NOMO-1 (cell line): ENCODE measurements around the gene DPT.
"Not testable (repeated sequence)": the region's sequence is repeated elsewhere in the genome, so short reads cannot be mapped to it uniquely, and the experiment has no call there.

ENCODE experiments used
- DNase-seq, 2 experiments: peaks; one replicate each; lab custom pipeline; 2025; ENCODE audit not compliant: unreplicated experiment in 2 of 2; lab: John Stamatoyannopoulos, UW

Gene DPT

DNA sequence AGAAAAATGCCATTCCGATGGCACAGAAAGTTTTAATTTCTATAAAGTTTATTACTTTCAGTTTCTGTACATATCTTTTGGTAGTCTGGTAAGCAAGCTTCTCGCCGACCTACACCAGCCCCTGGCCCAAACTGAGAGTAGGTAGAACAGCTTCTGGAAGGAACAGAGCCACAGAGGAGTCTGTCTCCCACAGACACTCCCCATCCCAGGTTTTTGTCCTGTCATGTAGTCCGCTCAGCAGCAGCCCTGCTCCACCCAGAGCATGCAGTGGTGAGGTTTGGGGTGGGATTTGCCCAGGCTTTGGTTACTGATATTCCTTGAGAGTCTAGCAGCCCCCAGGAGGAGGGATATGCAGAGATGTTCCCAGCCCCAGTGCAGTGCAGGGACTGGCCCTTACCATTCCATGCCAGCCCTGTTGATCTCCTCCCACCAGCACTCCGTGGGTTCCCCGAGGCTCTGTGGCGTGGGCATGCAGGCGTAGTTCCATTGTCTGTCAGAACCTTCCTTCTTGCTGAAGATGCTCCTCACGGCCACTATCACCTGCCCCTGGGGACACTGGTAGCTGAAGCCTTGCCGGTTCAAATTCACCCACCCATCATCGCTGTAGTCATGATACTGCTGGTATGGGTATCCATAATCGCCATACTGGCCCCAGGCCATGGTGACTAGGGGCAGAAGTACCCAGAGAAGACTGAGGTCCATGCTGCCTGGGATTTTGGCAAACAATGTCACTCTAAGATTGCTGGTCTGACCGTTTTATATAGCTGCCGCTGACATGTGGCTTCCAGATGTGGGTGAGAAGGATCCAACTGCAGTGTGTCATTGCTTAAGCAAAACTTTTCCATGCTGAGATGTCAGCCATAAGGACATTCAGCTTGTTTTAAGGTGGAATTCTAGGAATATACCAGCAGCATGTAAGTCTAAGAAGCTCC lies at the start of gene DPT:
TSS of gene DPT (minus strand) at position 734 of the 932 bp plus-strand sequence. CDS start at position 702, 32 bp downstream.
- DNase-seq: no peak

DNA sequence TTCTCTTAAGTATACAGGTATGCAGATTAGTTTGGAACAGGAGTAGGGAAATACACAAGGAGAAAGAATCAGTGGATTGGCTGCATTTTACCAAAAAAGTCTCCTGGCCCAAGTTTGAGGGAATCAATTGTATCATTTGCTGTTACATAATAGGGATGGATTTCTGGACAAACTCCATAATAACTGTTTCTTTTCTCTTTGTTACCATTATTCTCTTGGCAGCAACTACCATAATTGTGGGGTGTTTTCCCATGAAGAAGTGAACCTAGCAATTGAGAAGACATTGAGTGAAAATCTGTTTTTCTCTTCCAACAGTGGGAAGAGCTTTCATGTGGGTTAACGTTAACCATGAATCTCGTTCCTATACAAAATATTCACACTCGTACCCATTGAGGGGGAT lies 46.4 kb upstream of the DPT start:
- DNase-seq: no peak

DNA sequence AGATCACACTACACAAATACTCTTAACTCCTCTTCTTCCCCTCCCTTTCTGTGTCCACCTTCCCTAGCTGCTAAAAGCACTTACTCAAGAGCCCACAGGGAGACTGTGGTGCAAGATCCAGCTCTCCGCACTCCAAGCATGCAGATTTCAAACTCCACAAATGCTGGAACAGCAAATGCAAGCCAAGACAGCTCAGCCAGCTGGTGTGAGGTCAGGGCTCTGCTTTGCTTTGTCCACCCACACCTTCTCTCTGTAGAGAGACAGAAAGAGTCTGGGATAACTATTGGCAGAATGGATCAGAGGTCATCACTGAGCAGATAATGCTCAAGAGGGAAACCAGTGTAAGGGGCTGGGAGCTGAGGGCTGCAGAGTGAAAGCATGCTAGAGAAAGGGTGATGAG lies 45.2 kb upstream of the DPT start:
- no peak for DNase-seq

DNA sequence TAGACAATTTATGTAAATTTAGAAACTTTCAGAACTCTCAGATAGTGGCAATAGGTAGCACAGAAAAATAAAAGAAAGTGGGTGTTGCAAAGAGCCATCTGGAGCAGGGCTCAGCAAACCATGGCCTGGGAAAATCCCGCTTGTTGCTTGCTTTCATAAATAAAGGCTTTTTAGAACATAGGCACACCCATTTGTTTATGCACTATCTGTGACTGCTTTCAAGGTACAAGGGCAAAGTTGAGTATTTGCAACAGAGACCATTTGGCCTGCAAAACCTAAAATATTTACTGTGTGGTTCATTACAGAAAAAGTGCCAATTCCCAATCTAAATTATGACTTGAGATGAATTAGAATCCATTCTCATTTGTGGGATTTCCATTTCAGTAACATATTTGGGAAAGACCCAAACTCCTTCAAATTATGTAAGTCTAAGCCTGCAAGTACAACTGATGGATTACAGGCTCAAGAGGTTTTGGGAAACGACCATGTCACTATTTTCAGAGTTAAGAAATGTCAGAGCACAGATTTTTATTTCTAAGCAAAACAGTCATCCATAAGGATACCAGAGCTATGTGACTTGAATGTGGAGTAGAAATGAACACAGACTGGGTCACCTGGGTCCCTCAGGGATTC lies 43.5 kb upstream of the DPT start:
- DNase-seq: no peak

GRCh38 chr1:168771104-168771630 lies 42.2 kb upstream of the DPT start:
- no peak for DNase-seq

DNA sequence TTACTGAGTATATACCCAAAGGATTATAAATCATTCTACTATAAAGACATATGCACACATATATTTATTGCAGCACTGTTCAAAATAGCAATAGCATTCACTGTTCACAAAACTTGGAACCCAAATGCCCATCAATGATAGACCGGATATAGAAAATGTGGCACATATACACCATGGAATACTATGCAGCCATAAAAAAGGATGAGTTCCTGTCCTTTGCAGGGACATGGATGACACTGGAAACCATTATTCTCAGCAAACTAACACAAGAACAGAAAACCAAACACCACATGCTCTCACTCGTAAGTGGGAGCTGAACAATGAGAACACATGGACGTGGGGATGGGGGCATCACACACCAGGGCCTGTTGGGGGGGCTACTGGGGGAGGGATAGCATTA lies 40.9 kb upstream of the DPT start:
- not testable (repeated sequence) for DNase-seq

DNA sequence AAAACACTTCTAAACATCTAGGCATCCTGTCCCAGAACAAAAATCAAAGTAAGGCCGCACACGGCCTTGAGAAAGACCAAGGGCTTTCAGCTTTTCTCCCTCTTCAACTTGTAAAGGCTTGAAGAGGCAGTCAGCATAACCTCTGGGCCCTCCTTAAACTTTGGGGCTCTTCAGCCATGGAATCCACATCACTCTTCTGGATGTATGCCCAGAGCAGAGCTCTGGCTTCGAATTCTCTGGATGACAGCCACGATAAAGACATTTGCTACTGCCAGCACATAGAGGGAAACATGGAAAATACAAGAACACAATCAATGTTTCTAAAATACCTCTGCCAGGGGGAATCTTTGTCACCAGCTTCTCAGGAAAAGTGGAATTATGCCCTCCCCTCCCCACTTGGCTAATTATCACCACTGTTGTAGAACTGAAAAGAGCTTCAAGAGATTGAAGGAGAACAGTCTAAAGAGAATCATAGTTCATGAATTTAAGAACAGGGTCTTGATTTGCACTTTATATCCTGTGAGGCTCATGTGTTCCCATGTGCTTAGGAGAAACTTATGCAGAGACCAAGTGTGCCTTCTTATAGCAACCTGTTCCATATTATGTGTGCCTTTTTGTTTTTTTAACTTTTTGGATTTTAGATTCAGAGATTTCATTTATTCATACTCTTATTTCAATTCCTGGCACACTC lies 39.0 kb upstream of the DPT start:
- DNase-seq: no peak

- no peak for DNase-seq
Observed at GRCh38 chr1:168766568-168766967, 37.6 kb upstream of the DPT start.

DNA sequence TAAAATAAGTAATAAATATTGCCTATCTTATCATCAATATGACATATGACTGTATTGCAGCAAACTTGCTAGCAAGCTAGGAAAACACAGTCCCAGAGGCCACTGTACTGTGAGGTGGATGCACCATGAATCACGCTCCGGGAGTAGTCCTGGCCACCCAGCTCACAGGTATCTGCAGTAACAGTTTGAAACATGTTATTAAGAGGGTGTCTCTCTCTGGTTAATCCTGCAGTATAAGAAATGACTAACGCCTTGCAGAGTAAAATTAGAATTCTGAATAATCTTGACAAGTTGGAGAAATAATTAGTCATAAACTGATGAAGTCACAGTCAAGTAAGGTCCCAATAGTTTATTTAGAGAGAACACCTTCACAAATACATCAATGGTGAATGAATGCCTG lies 34.0 kb upstream of the DPT start:
- DNase-seq: no peak

- DNase-seq: no peak
Observed at GRCh38 chr1:168762473-168762872, 33.5 kb upstream of the DPT start.

DNA sequence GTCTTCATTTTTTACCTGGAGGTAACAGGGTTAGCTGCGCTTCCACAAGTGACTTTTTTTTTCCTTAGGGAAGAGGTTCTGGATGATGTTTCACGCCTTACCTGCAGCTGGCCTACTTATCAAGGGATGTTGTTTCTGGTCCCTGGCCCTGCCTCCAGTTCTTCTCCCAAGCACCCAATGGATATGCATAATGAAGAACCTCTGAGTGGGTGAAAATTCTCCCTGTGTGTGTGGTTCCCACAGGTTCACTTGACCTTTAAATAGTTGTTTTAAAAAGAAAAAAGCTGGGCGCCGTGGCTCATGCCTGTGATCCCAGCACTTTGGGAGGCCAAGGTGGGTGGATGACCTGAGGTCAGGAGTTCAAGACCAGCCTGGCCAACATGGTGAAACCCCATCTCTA lies 31.8 kb upstream of the DPT start:
- DNase-seq: no peak

- no peak for DNase-seq
Observed at GRCh38 chr1:168760241-168760640, 31.2 kb upstream of the DPT start.

DNA sequence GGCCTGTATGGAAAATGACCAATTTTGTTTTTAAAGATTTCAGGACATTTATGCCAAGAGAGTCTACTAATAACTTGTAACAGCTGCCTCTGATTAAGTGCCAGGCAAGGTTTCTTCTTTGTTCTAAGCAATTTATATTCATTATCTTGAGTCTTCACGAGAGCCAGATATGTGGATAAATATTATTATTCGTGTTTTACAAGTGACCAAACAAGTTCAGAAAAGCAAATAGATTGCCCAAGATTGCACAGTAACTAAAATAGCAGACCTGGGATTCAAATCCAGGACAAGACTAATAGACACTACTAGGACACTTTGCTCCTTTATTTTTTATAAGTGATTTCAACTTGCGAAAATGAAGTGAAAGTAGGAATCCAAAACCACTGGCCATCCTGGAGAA lies 30.1 kb upstream of the DPT start:
- no peak for DNase-seq

- DNase-seq: no peak
Observed at GRCh38 chr1:168758503-168758902, 29.5 kb upstream of the DPT start.

- no peak for DNase-seq
Observed at GRCh38 chr1:168755800-168756418, 26.9 kb upstream of the DPT start.

- DNase-seq: no peak
Observed at GRCh38 chr1:168752171-168752832, 23.3 kb upstream of the DPT start.

GRCh38 chr1:168751195-168751650 lies 22.2 kb upstream of the DPT start:
- DNase-seq: no peak

- no peak for DNase-seq
Observed at GRCh38 chr1:168742994-168743650, 14.1 kb upstream of the DPT start.

DNA sequence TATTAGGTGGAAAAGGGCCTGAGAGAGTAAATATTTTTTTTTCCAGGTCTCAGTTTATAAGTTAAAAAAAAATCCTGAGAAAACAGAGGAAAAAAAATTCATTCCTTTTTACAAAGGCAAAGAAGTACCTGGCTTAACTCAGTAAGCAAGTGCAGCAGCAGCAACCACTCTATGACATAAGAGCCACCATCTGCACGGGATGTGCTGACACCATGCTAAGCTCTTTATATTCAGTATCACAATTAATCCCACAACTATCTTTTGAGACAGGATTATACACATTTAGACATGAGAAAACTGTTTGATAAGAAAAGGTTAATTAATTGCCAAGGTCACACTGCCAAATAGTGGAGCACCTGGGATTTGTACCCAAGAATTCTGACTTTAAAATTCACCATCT lies 13.4 kb upstream of the DPT start:
- no peak for DNase-seq

DNA sequence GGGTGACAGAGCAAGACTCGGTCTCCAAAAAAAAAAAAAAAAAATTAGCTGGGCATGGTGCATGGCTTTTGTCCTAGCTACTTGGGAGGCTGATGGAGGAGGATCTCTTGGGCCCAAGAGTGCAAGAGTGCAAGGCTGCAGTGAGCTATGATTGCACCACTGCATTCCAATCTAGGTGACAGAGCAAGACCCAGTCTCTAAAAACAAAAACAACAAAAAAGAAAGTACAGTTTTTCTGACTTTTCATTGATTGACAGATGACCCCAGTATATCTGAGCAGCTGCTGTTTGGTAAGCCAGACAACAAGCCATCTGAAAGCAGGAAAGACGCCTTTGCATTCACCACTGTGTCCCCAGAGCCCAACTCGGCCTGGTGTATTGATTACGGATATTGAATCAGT lies 10.9 kb upstream of the DPT start:
- no peak for DNase-seq
